AML-193 (cell line): Measurements from ENCODE around the gene MAST3.
"Not testable (repeated sequence)": the region's sequence is repeated elsewhere in the genome, so short reads cannot be mapped to it uniquely, and the experiment has no call there.

Experiments
- DNase-seq, 2 experiments: peaks; one replicate each; lab custom pipeline; 2025; lab: John Stamatoyannopoulos, UW

The MAST3 gene

GRCh38 chr19:18137657-18138339, 40.2 kb downstream of the MAST3 start:
- peak; percentile 26 to 42 for DNase-seq

DNA sequence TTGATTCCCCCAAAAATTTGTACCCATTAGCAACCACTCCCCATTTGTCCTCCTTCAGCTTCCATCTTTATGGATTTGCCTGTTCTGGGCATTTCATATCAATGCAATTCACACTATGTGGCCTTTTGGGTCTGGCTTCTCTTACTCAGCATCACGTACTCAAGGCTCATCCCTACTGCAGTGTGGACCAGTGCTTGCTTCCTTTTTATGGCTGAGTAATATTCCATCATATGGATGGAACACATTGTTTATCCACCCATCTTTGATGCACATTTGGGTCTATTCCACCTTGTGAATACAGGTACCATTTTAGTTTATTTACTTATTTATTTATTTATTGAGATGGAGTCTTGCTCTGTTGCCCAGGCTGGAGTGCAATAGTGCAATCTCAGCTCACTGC, 42.9 kb downstream of the MAST3 start:
- DNase-seq, result no peak

DNA sequence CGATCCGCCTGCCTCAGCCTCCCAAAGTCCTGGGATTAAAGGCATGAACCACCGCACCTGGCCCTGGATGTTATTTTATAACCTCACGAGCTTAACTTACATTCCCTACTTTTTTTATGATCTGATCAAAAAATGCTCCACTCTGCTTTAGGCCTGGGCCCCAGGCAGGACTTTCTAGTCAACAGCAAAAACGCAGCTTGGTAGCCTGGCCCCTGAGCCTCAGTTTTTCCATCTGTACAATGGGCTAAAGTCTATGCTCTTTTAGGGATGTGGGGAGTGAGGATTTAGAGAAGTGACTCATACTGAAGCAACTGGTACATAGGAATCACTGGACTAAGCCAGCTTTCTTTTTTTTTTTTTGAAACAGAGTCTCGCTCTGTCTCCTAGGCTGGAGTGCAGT, 43.5 kb downstream of the MAST3 start:
- no peak for DNase-seq

GRCh38 chr19:18143902-18144301, 46.3 kb downstream of the MAST3 start:
- DNase-seq, result no peak

- DNase-seq, result no peak
These were observed 46.8 kb downstream of the MAST3 start for GRCh38 chr19:18144361-18144760.

GRCh38 chr19:18144906-18145305, 47.3 kb downstream of the MAST3 start:
- DNase-seq, result no peak

DNA sequence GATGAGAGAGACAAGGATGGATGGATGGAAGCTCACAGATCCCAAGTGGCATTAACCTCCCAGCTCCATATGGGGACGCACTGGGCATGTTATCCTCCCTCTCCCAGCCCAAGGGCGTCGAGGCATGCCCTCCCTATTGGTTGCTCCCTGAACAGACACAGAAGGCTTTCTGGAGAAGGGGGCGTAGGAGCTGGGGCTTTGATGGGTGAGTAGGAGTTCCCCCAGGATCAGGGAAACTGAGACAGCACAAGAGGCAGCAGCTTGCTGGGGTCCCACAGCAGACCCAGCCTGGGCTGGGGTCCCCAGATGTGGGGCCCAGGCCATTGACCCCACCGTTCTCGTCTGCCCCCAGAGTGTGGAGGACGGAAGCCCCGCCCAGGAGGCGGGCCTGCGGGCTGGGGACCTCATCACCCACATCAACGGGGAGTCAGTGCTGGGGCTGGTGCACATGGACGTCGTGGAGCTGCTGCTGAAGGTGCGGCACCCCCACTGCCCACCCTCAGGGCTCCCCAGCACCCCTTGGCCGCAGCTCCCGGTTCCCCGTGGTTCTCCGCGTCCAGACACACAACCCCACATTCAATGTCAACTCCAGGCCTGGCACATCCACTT, 47.9 kb downstream of the MAST3 start:
- DNase-seq, result no peak

GRCh38 chr19:18147396-18147795, 49.8 kb downstream of the MAST3 start:
- no peak for DNase-seq

DNA sequence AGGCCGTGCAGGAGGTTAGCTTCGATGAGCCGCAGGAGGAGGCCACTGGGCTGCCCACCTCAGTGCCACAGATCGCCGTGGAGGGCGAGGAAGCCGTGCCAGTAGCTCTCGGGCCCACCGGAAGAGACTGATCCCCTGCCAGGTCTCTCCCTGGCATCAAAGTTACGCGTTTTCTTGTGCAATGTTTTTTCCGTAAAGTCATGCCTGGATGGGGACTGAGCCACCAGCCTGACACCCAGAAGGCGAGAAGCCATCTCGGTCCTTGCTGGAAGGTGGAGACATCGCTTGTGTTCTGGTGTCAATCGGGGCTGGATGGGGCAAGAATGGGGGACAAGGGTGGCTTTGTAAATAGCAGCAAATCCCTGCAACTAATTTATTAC, 52.0 kb downstream of the MAST3 start:
- DNase-seq, result no peak

- no peak for DNase-seq
These were observed 53.4 kb downstream of the MAST3 start for GRCh38 chr19:18150776-18151624.

DNA sequence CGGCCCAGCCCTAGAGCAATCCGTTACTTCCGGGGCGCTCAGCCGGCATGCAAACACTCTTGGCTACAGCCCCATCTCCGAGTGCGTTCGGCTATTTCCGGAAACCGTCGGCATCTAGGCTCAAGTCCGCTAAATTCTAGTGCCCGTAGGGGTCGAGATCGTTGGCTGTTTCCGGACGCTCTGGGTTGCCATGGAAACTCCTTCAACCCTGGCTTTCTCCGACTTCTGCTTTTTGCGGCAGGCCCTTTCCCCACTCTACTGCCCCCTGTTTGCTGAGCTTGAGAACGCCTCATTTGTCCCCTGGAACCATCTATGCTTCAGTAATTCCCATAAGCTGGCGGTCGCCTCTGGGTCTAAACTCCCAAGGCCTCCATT, 54.9 kb downstream of the MAST3 start:
- peak; percentile 99 for DNase-seq

GRCh38 chr19:18152817-18153555, 55.4 kb downstream of the MAST3 start, which contains the start of gene PIK3R2:
PIK3R2 (plus strand) TSS chr19:18153163; CDS start chr19:18155880, 2,717 bp downstream.
- DNase-seq, result peak; percentile 92 to 93

GRCh38 chr19:18153556-18154134, 56.1 kb downstream of the MAST3 start:
- no peak for DNase-seq

GRCh38 chr19:18155095-18156087, 57.8 kb downstream of the MAST3 start:
- no peak for DNase-seq

DNA sequence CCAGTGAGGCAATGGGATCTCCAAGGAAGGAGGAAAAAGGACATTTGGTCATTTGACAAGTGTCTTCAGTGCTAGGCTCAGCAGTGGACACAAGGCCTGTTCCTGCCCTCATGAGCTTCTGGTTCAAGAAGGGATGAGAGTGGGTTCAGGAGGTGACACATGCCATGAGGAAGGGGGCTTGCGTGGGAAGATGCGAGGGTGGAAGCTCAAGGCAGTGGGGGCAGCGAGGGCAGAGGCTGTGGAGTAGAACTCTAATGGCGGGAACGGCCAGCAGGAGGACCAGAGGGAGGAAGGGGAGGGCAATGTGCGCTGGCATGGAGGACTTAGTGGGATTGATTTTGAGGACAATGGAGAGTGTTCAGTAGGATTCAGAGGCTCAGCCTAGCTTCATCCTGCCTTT, 58.7 kb downstream of the MAST3 start:
- no peak for DNase-seq

DNA sequence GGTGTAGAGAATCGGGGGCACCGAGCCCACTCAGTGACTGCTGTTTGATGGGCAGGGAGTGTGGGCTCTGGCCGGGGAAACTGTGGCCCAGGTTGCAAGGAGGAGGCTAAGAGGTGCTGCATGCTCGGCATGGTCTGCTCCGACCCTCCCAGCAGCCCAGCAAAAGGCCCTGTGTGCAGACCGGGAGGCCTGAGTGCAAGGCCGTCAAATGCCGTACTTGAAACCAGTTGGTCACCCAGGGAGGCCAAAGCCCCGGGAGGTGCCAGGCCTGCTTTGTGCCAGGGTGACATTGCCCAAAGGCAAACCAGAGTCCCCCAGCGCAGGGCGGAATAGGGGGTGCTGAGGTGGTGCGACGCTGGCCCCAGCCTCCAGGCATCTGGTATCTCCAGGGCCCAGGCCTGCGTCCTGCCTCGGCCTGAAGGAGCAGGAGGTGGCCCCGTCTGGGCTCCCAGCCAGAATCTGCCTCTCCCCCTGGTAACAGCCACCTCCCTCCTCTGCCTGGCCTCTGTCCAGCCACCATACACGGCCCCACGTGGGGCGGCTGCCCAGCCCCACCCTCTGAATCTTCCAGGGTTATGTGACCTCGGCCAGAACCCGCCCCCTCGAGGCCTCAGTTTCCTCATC, 59.4 kb downstream of the MAST3 start:
- no peak for DNase-seq

DNA sequence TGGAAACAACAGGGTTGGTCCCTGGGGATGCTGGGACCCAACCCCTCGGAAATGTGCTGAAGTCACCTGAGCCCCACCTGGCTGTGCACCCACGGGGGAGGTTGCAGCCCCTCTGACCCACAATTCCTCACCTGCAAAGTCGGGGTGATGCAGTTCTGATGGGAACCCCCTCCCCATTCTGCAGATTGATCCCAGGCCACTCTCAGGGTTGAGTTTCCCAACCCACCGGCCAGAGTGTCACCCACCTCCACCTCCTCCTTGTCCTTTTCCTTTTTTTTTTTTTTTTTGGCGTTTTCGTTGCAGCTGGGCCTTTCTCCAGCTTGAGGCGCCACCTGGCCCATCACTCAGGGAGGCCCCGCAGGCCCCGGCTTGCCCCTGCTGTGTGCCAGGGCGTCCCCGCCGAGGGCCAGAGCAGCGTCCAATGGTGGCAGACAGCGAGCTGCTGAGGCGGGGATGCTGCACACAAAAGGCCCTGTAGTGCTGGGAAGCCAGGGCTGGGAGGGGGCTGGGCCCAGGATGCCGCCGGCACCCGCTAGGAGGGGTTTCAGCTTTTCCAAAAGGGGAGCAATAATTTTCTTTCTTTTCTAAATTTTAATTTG, 60.0 kb downstream of the MAST3 start:
- DNase-seq, result no peak

GRCh38 chr19:18158467-18158866, 60.9 kb downstream of the MAST3 start:
- no peak for DNase-seq

- not testable (repeated sequence) for DNase-seq
These were observed 61.6 kb downstream of the MAST3 start for GRCh38 chr19:18159059-18159616.
